PC-9 (cell line): ENCODE results near the gene AKIRIN2. TPM values are rescaled to one million over a fixed set of nuclear protein-coding genes. Genes with fewer than 3 reads are reported as not detected.

ENCODE experiments used
- BruUV-seq: library from RNA; stranded (reverse); fragments of 400-500 nt; replicated peaks from 2 replicates; lab custom pipeline; 2021; lab: Mats Ljungman, UMichigan
- CTCF ChIA-PET: fragments of 300-600 bp; sonication (Branson Sonifier 250); formaldehyde crosslinking; loops from one replicate; lab custom pipeline; 2022; ENCODE audit warnings: antibody characterized with exemption; lab: Charles Lee
- POLR2A ChIA-PET: fragments of 300-600 bp; sonication (Branson Sonifier 250); formaldehyde crosslinking; loops from one replicate; lab custom pipeline; 2022; ENCODE audit warnings: antibody characterized with exemption; ENCODE audit not compliant: unreplicated experiment; lab: Charles Lee
- DNase-seq, 2 experiments: peaks; one replicate each; pipeline versions ENCODE4 v3.0.0 to v3.0.0-alpha.2; 2015 to 2022; ENCODE audit warnings: mixed read lengths in 1 of 2
- H2AFZ ChIP-seq: fragments of 200-600 bp; sonication (generic); 2 replicates; pipeline ENCODE4 v1.8.1; 2017; ENCODE audit warnings: antibody characterized with exemption
- H3F3A ChIP-seq: fragments of 200-600 bp; sonication (generic); 2 replicates; pipeline ENCODE4 v1.8.1; 2017; ENCODE audit warnings: antibody characterized with exemption, mild to moderate bottlenecking, low read depth; ENCODE audit not compliant: insufficient read depth
- H3K27ac ChIP-seq: fragments of 200-600 bp; sonication (generic); 2 replicates; pipeline ENCODE4 v1.6.1; 2016; ENCODE audit warnings: mixed run types
- H3K27me3 ChIP-seq: fragments of 200-600 bp; sonication (generic); 2 replicates; pipeline ENCODE4 v1.6.1; 2016; ENCODE audit warnings: low read depth, mixed run types; ENCODE audit not compliant: insufficient read depth
- H3K36me3 ChIP-seq: fragments of 200-600 bp; sonication (generic); 2 replicates; pipeline ENCODE4 v1.6.1; 2016; ENCODE audit warnings: low read depth, mixed run types
- H3K4me1 ChIP-seq: fragments of 200-600 bp; sonication (generic); replicated peaks from 2 replicates; pipeline ENCODE4 v1.6.1; 2016; ENCODE audit warnings: mixed run types; ENCODE audit not compliant: insufficient read depth
- H3K4me2 ChIP-seq: fragments of 200-600 bp; sonication (generic); 2 replicates; pipeline ENCODE4 v1.6.1; 2017; ENCODE audit warnings: mixed run types
- H3K4me3 ChIP-seq: fragments of 200-600 bp; sonication (generic); 2 replicates; pipeline ENCODE4 v1.6.1; 2016; ENCODE audit warnings: mixed run types
- H3K79me2 ChIP-seq: fragments of 200-600 bp; sonication (generic); 2 replicates; pipeline ENCODE4 v1.6.1; 2017; ENCODE audit warnings: low read depth, mixed run types
- H3K9me2 ChIP-seq: fragments of 200-600 bp; sonication (generic); 2 replicates; pipeline ENCODE4 v1.8.1; 2017; ENCODE audit warnings: mild to moderate bottlenecking; ENCODE audit not compliant: insufficient read depth
- H3K9me3 ChIP-seq: fragments of 200-600 bp; sonication (generic); 2 replicates; pipeline ENCODE4 v1.8.1; 2016; ENCODE audit warnings: low read depth; ENCODE audit not compliant: insufficient read depth
- H4K20me1 ChIP-seq: fragments of 200-600 bp; sonication (generic); 2 replicates; pipeline ENCODE4 v1.8.1; 2017; ENCODE audit not compliant: insufficient read depth
- EZH2 ChIP-seq: fragments of 200-600 bp; sonication (generic); IDR thresholded peaks from 2 replicates; pipeline ENCODE4 v1.8.0; 2017; ENCODE audit warnings: antibody characterized with exemption, low read depth
- intact Hi-C: fragments of 100-400 bp; cut with micrococcal nuclease; formaldehyde crosslinking; loops from one replicate; pipeline ENCODE4 v1.10.0; 2022; ENCODE audit not compliant: unreplicated experiment
- total RNA-seq: library from RNA; stranded (reverse); gene quantifications from 2 replicates; pipeline ENCODE4 v1.2.3, GENCODE V29; 2021
- TF ChIP-seq, protein P1 (sequence below): fragments of 200-600 bp; sonication (generic); conservative IDR thresholded peaks from 2 replicates; pipeline ENCODE4 v1.6.1; 2017; ENCODE audit warnings: mixed run types, antibody characterized with exemption, mild to moderate bottlenecking, moderate library complexity

AKIRIN2 gene
- total RNA-seq, 1 experiment from 2014 or later = 48.3 TPM

DNA sequence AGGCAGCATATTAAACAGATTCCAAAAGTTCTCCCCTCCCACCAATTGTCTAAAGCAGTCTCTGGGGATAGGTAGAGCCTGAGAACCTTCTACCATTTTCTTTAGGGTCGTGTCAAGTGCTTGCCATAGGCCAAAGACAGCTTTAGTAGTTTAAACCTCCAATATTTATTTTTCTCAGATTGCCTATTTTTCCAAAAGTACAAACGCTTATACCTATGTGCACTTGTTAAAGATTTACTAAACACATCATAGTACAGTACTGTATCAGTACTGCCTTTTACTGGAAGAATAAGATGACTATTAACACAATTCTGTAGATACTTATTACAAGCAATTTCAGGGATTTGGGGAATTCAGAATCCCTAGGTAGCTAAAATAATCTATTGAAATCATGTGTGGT is 29.4 kb downstream of the AKIRIN2 start:
- CTCF ChIA-PET = no interaction called here
- no TSS peak for BruUV-seq
- H3K4me3 ChIP-seq = no peak overlapping the region

DNA sequence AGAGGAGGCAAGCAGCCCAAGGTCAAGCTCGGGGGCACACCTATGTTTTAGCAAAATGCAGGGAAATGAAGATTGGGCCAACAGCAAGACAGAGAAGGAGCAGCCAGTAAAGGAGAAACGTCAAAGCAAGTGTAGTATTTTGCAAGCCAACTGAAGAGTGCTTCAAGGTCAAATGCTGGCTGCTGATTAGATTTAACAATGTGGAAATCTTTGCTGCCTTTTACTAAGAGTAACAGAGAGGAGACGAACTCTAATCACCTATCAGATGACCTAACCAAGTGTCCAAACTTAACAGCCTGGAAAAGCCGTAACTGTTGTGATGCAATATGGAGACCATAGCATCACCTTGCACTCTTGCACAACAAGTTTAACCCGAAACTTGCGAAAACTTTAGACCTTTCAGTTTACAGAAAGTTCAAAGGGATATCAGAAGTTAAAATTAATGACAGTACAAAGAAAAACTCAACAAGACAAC is 30.4 kb downstream of the AKIRIN2 start:
- TF ChIP-seq, protein P1, sequence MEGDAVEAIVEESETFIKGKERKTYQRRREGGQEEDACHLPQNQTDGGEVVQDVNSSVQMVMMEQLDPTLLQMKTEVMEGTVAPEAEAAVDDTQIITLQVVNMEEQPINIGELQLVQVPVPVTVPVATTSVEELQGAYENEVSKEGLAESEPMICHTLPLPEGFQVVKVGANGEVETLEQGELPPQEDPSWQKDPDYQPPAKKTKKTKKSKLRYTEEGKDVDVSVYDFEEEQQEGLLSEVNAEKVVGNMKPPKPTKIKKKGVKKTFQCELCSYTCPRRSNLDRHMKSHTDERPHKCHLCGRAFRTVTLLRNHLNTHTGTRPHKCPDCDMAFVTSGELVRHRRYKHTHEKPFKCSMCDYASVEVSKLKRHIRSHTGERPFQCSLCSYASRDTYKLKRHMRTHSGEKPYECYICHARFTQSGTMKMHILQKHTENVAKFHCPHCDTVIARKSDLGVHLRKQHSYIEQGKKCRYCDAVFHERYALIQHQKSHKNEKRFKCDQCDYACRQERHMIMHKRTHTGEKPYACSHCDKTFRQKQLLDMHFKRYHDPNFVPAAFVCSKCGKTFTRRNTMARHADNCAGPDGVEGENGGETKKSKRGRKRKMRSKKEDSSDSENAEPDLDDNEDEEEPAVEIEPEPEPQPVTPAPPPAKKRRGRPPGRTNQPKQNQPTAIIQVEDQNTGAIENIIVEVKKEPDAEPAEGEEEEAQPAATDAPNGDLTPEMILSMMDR = no peak
- H3K4me2 ChIP-seq = no peak overlapping the region
- no peaks in the 10 kb centered on the region for H3K9me2 ChIP-seq
- no peaks in the 10 kb centered on the region for H3K79me2 ChIP-seq
- peaks cover 10% of the 10 kb centered on the region; the same call in 1 of the 2 replicates for H3K36me3 ChIP-seq
- H2AFZ ChIP-seq = no peak overlapping the region
- H3K27ac ChIP-seq = peak overlapping the region; percentile 55
- CTCF ChIA-PET = no interaction called here
- no peaks in the 10 kb centered on the region for H3K27me3 ChIP-seq
- no peaks in the 10 kb centered on the region for H3K9me3 ChIP-seq
- intact Hi-C loops = no loop called here
- H4K20me1 ChIP-seq = no peaks in the 10 kb centered on the region
- peaks cover 14% of the 10 kb centered on the region; the same call in 1 of the 2 replicates for H3F3A ChIP-seq
- no TSS peak for BruUV-seq
- POLR2A ChIA-PET = interaction anchor here (0.6 kb wide), 1 partner anchor 100 kb away, joined by 6 read pairs; no protein-coding TSS in a partner anchor
- H3K4me1 ChIP-seq = 0 out of 2 replicates have a peak, but pooled peaks cover 8% of the 10 kb centered on the region
- no peak overlapping the region for H3K4me3 ChIP-seq
- DNase-seq = no peak

More for the DNA sequence above, 29.4 kb downstream of the AKIRIN2 start:
- Histone ChIP-seq H3K9me3 (no peaks in the 10 kb centered on the region), H3K27me3 (no peaks in the 10 kb centered on the region), H3K4me1 (0 out of 2 replicates have a peak, but pooled peaks cover 8% of the 10 kb centered on the region), H3K4me2 (no peak overlapping the region), H3F3A (peaks cover 14% of the 10 kb centered on the region; the same call in 1 of the 2 replicates), H2AFZ (no peak overlapping the region), H3K9me2 (no peaks in the 10 kb centered on the region), H3K36me3 (peaks cover 11% of the 10 kb centered on the region; the same call in 1 of the 2 replicates), H4K20me1 (0 out of 2 replicates have a peak, but pooled peaks cover under 1% of the 10 kb centered on the region), H3K27ac (no peak overlapping the region), H3K79me2 (no peaks in the 10 kb centered on the region)
- POLR2A ChIA-PET = no interaction called here
- intact Hi-C loops = no loop called here
- no peak for TF ChIP-seq EZH2
- TF ChIP-seq, protein P1 = no peak
- DNase-seq = no peak

DNA sequence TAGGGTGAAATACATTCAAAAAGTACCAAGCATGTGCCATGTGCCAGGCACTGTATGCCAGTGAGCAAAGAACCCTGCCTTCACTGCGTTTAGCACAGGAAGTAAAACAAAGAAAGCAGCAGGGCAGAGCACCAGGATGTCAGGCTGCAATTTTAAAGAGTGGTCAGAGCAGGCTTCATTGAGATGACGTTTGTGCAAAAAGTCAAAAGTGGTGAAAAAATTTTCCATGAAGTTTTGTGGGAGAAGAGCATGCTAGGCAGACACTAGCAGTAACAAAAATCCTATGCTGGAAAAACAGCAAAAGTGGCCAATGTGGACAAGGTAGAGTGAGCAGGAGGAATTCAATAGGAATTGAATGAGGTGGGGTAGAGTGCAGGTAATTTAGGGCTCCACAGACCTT is 31.3 kb downstream of the AKIRIN2 start:
- Histone ChIP-seq H3K36me3 (peaks cover 7% of the 10 kb centered on the region; the same call in 1 of the 2 replicates), H3K27ac (no peak overlapping the region), H2AFZ (no peak overlapping the region), H3K9me2 (no peaks in the 10 kb centered on the region), H3K4me3 (no peak overlapping the region), H4K20me1 (no peaks in the 10 kb centered on the region), H3K79me2 (no peaks in the 10 kb centered on the region), H3K9me3 (no peaks in the 10 kb centered on the region), H3K27me3 (no peaks in the 10 kb centered on the region), H3K4me2 (no peak overlapping the region), H3K4me1 (0 out of 2 replicates have a peak, but pooled peaks cover 8% of the 10 kb centered on the region), H3F3A (peaks cover 13% of the 10 kb centered on the region; the same call in 1 of the 2 replicates)
- ChIA-PET POLR2A (no interaction called here), CTCF (no interaction called here)
- intact Hi-C loops = no loop called here
- no peak for DNase-seq
- no TSS peak for BruUV-seq
- TF ChIP-seq EZH2 = no peak
